Effector memory CD4-positive, alpha-beta T cell (primary cell): Measurements from ENCODE around the gene TSEN54.

ENCODE experiments used
- DNase-seq, 3 donors: peaks; one replicate each; pipeline ENCODE4 v3.0.0-alpha.2; 2020
- H3K27ac ChIP-seq: 2 replicates; pipeline ENCODE4 v1.7.0; 2013; ENCODE audit warnings: mild to moderate bottlenecking, low read length, moderate library complexity; ENCODE audit not compliant: insufficient read depth, poor library complexity, severe bottlenecking
- H3K27me3 ChIP-seq: replicated peaks from 2 replicates; pipeline ENCODE4 v1.7.0; 2013; ENCODE audit warnings: mild to moderate bottlenecking, low read length; ENCODE audit not compliant: insufficient read depth, control insufficient read depth, poor library complexity, severe bottlenecking
- H3K36me3 ChIP-seq: 2 replicates; pipeline ENCODE4 v1.7.0; 2013; ENCODE audit warnings: mild to moderate bottlenecking, low read length, moderate library complexity; ENCODE audit not compliant: control insufficient read depth, insufficient read depth
- H3K4me1 ChIP-seq: 2 replicates; pipeline ENCODE4 v1.7.0; 2013; ENCODE audit warnings: low read length, mild to moderate bottlenecking; ENCODE audit not compliant: control insufficient read depth, insufficient read depth, poor library complexity, severe bottlenecking
- H3K4me3 ChIP-seq: 2 replicates; pipeline ENCODE4 v1.7.0; 2013; ENCODE audit warnings: low read length, low read depth, mild to moderate bottlenecking; ENCODE audit not compliant: insufficient read depth, poor library complexity, severe bottlenecking
- H3K9me3 ChIP-seq: 2 replicates; pipeline ENCODE4 v1.7.0; 2013; ENCODE audit warnings: mild to moderate bottlenecking, low read length, moderate library complexity; ENCODE audit not compliant: control insufficient read depth

TSEN54 gene

DNA sequence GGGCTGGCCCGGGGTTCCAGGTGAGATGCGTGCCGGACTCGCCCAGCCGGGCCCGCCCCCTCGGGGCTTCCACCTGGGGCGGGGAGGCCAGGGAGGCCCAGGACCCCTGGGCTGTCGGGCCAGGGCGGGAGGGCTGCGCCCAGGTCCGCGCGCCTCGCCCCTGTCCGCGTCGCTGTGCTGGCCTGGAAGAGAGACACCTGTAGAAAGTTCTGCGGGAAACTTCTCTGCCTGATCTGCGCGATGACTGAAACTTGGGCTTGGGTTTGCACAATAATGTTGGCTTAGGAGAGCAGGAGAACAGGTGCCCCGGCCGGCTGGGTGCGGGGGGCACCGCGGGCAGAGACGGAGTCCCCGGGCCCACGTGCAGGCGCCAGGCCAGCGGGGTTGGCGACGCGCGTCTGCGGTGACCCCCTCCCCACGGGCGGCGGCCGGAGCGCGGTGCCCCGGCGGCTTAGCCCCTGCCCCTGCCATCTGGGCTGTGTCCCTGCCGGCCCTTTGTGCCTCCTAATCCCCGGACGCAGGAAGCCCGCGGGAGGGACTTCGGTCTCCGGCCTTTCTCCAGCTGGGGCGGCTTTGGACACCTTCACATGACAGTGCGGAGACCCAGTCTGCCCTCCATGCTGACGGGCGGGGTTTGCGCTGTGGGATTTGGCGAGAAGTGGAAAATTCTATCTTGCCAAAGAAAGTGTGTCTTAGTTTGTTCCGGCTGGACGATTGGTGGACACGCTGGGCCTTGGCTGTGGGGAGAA, 9.7 kb downstream of the TSEN54 start:
- Histone ChIP-seq H3K9me3 (no peaks in the 10 kb centered on the region), H3K4me1 (peaks cover 13% of the 10 kb centered on the region), H3K27ac (peak overlapping the region; percentile 32), H3K27me3 (no peaks in the 10 kb centered on the region), H3K4me3 (peak overlapping the region; percentile 62), H3K36me3 (peaks cover 14% of the 10 kb centered on the region)
- DNase-seq: no peak

DNA sequence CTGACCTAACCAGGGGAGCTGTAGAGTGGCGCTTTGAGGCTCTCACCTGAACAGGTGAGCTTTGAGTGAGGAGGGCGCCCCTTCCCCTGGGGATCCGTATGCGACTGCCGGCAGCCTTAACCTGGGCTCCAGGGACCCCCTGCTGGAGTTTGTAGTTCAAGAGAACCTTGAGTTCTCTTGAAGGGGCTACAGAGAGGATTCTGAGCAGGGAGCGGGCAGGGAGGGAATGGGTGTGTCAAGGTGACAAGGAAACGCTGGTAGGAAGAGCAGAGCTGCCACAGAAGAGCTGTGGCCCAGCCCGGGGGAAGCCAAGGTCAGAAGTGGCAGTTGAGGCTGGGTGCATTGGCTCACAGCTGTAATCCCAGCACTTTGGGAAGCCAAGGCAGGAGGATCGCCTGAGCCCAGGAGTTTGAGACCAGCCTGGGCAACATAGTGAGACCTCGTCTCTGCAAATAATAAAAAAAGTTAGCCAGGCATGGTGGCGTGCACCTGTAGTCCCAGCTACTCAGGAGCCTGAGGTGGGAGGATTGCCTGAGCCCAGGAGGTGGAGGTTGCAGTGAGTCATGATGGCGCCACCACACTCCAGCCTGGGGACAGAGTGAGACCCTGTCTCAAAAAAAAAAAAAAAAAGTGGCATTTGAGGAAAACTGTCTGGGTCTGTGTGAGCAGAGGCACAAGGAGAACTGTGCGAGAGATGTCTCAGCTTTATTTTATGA, 10.4 kb downstream of the TSEN54 start:
- peak overlapping the region; percentile 62 for H3K4me3 ChIP-seq
- no peak overlapping the region for H3K27ac ChIP-seq
- no peak for DNase-seq
- peaks cover 13% of the 10 kb centered on the region for H3K4me1 ChIP-seq
- H3K27me3 ChIP-seq: no peaks in the 10 kb centered on the region
- no peaks in the 10 kb centered on the region for H3K9me3 ChIP-seq
- H3K36me3 ChIP-seq: peaks cover 7% of the 10 kb centered on the region

- H3K4me1 ChIP-seq: peaks cover 21% of the 10 kb centered on the region
- no peak for DNase-seq
- no peaks in the 10 kb centered on the region for H3K27me3 ChIP-seq
- H3K36me3 ChIP-seq: no peaks in the 10 kb centered on the region
- no peak overlapping the region for H3K4me3 ChIP-seq
- no peak overlapping the region for H3K27ac ChIP-seq
- no peaks in the 10 kb centered on the region for H3K9me3 ChIP-seq
These were observed 14.8 kb downstream of the TSEN54 start for GRCh38 chr17:75530837-75531720.

- H3K27ac ChIP-seq: no peak overlapping the region
- peaks cover 16% of the 10 kb centered on the region for H3K4me1 ChIP-seq
- H3K9me3 ChIP-seq: no peaks in the 10 kb centered on the region
- DNase-seq: no peak
- H3K27me3 ChIP-seq: no peaks in the 10 kb centered on the region
- H3K4me3 ChIP-seq: no peak overlapping the region
- H3K36me3 ChIP-seq: no peaks in the 10 kb centered on the region
These were observed 15.4 kb downstream of the TSEN54 start for GRCh38 chr17:75531721-75532072.

DNA sequence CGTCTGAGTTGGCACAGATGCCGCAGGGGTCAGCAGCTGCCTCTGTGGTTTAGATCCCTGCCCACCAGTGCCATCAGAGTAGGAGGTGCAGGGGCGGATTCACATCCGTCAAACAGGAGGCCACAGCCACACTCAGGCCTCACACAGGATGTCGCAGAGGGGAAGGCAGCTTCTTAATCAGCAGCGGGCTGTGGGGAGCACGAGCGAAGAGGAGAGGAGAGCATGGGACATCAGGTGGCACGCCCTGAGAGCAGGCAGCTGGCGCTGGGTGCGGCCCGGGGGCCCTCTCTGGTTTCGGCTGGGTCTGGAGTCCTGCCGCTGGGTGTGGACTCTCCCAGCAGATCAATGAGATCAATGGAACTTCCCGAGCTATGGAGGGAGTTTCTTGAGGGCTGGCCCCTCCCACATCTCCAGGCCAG, 18.8 kb downstream of the TSEN54 start:
- Histone ChIP-seq H3K27me3 (no peaks in the 10 kb centered on the region), H3K4me3 (no peak overlapping the region), H3K4me1 (peaks cover 16% of the 10 kb centered on the region), H3K9me3 (no peaks in the 10 kb centered on the region), H3K36me3 (no peaks in the 10 kb centered on the region), H3K27ac (peak overlapping the region; percentile 35)
- DNase-seq: peak; percentile 26 to 27 (median 27)

- Histone ChIP-seq H3K4me1 (peaks cover 16% of the 10 kb centered on the region), H3K36me3 (no peaks in the 10 kb centered on the region), H3K9me3 (no peaks in the 10 kb centered on the region), H3K27me3 (no peaks in the 10 kb centered on the region), H3K27ac (no peak overlapping the region), H3K4me3 (no peak overlapping the region)
- DNase-seq: no peak
These were observed 19.5 kb downstream of the TSEN54 start for GRCh38 chr17:75535871-75536270.

DNA sequence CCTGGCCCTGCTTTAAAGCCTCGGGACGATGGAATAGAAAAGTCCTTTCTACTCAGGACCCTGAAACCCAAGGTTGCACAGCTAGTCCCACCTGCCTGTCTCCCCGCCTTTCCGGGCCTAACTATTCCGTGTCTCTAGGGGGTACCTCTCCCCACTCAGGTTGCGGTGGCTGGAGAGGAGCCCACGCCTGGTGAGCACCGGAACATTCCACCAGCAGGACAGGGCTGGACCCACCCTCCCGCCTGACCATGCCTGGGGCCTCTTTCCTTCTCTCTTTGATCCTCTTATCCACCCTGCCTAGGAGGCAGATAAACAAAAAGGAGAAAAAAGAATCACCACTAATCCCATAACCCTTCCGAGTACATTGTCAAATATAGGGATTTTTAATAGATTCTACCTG, 20.0 kb downstream of the TSEN54 start:
- no peak overlapping the region for H3K27ac ChIP-seq
- no peaks in the 10 kb centered on the region for H3K27me3 ChIP-seq
- no peaks in the 10 kb centered on the region for H3K9me3 ChIP-seq
- no peaks in the 10 kb centered on the region for H3K36me3 ChIP-seq
- no peak overlapping the region for H3K4me3 ChIP-seq
- peaks cover 16% of the 10 kb centered on the region for H3K4me1 ChIP-seq
- no peak for DNase-seq

GRCh38 chr17:75539967-75540729, 23.8 kb downstream of the TSEN54 start:
- no peak overlapping the region for H3K27ac ChIP-seq
- H3K36me3 ChIP-seq: no peaks in the 10 kb centered on the region
- no peaks in the 10 kb centered on the region for H3K27me3 ChIP-seq
- H3K4me1 ChIP-seq: peaks cover 9% of the 10 kb centered on the region
- no peaks in the 10 kb centered on the region for H3K9me3 ChIP-seq
- no peak for DNase-seq
- no peak overlapping the region for H3K4me3 ChIP-seq

DNA sequence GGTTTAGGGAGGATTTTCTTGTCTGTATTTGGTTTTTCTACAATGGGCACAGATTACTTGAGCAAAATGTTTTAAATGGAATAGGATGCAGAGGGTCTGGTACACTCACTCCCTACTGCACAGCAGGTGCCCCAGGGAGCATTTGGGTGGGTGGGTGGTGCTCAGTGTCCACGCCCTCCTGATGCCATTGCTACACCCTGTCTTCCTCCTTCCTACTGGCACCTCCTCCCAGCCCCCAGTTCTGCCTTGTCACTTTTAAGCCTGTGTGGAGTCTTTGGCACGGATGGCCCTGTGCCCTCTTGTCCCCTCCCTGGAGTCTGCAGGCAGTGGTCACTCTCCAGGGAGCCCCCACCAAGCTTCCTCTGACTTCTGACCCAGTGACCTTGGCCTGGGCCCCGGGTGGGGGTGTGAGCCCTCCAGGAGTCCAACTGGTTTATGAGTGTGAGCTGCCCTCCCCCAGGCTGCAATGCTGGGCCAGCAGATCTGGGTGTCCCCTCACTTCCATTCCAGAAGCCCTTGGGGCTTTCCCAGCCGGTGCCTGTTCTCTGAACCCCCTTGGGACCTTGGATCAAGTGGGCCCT, 24.7 kb downstream of the TSEN54 start:
- no peaks in the 10 kb centered on the region for H3K27me3 ChIP-seq
- no peaks in the 10 kb centered on the region for H3K36me3 ChIP-seq
- no peaks in the 10 kb centered on the region for H3K9me3 ChIP-seq
- no peak overlapping the region for H3K4me3 ChIP-seq
- H3K4me1 ChIP-seq: peaks cover under 1% of the 10 kb centered on the region
- H3K27ac ChIP-seq: no peak overlapping the region
- DNase-seq: no peak
